Testis (tissue), 2 donors: Measurements from ENCODE around the gene CYP4X1.
"Not testable (repeated sequence)": the region's sequence is repeated elsewhere in the genome, so short reads cannot be mapped to it uniquely, and the experiment has no call there.

Experiments used
- CTCF ChIP-seq, 3 experiments: fragments of 450-650 bp in 2 of 3; fragments of 200-600 bp in 1 of 3; sonication (generic) in 1 of 3; IDR thresholded peaks; one replicate each; pipeline ENCODE4 v1.5.1; 2016 to 2019; ENCODE audit warnings: antibody characterized with exemption in 3 of 3, mild to moderate bottlenecking in 2 of 3, moderate library complexity in 1 of 3
- POLR2A ChIP-seq: fragments of 450-650 bp; IDR thresholded peaks from one replicate; pipeline ENCODE4 v1.6.1; 2017; ENCODE audit warnings: antibody characterized with exemption, mild to moderate bottlenecking, moderate library complexity

GRCh38 chr1:47069080-47069479 is 45.6 kb downstream of the CYP4X1 start:
- not testable (repeated sequence) for TF ChIP-seq CTCF (IDR thresholded peaks at IDR 0.05); POLR2A
